HAP-1 (cell line): Measurements from ENCODE around the gene EREG.

Experiments used
- DNase-seq, 2 experiments: peaks; one replicate each; pipeline ENCODE4 v3.0.0-alpha.2; 2016 to 2020; ENCODE audit warnings: low spot score in 2 of 2
- H3K27me3 ChIP-seq: fragments of 250-450 bp; sonication (Bioruptor Pico); 2 replicates; pipeline ENCODE4 v1.5.1; 2020; ENCODE audit warnings: low read depth, mild to moderate bottlenecking, moderate library complexity
- H3K36me3 ChIP-seq: fragments of 250-450 bp; sonication (Bioruptor Pico); replicated peaks from 2 replicates; pipeline ENCODE4 v1.5.1; 2020; ENCODE audit warnings: mild to moderate bottlenecking
- H3K4me1 ChIP-seq: fragments of 250-450 bp; sonication (Bioruptor Pico); 2 replicates; pipeline ENCODE4 v1.5.1; 2020; ENCODE audit warnings: mild to moderate bottlenecking
- H3K4me3 ChIP-seq: fragments of 250-450 bp; sonication (Bioruptor Pico); 2 replicates; pipeline ENCODE4 v1.5.1; 2020; ENCODE audit warnings: mild to moderate bottlenecking, moderate library complexity
- H3K9me3 ChIP-seq: fragments of 250-450 bp; sonication (Bioruptor Pico); 2 replicates; pipeline ENCODE4 v1.5.1; 2020; ENCODE audit warnings: mild to moderate bottlenecking, moderate library complexity
- in situ Hi-C: fragments of 300-500 bp; cut with MboI; formaldehyde crosslinking; loops from 3 replicates; pipeline ENCODE4 v1.14.3; 2020; ENCODE audit warnings: low sequenced_read_pairs, inconsistent platforms, mixed read lengths

EREG gene

GRCh38 chr4:74364652-74365491 is at the start of gene EREG:
TSS of gene EREG (plus strand) at chr4:74365145. CDS start at chr4:74365309, 164 bp downstream.
- in situ Hi-C loops, result no loop called here
- Histone ChIP-seq H3K9me3 (no peaks in the 10 kb centered on the region), H3K27me3 (peaks cover 25% of the 10 kb centered on the region), H3K4me3 (peak within 1 kb of the TSS; percentile 7; the same call in 1 of the 2 replicates), H3K4me1 (no peaks in the 10 kb centered on the region), H3K36me3 (no peaks in the 10 kb centered on the region)
- DNase-seq, result peak; percentile 12 to 36

GRCh38 chr4:74315376-74315775 is 49.6 kb upstream of the EREG start:
- DNase-seq, result no peak
- Histone ChIP-seq H3K9me3 (no peaks in the 10 kb centered on the region), H3K27me3 (peaks cover 12% of the 10 kb centered on the region), H3K36me3 (no peaks in the 10 kb centered on the region), H3K4me3 (no peak overlapping the region), H3K4me1 (no peaks in the 10 kb centered on the region)
- in situ Hi-C loops, result loop anchor here (25.0 kb wide), 1 partner anchor 347 kb away; no protein-coding TSS in a partner anchor

GRCh38 chr4:74316397-74316796 is 48.5 kb upstream of the EREG start:
- no peak for DNase-seq
- Histone ChIP-seq H3K27me3 (peaks cover 12% of the 10 kb centered on the region), H3K9me3 (no peaks in the 10 kb centered on the region), H3K4me3 (no peak overlapping the region), H3K36me3 (no peaks in the 10 kb centered on the region), H3K4me1 (no peaks in the 10 kb centered on the region)
- in situ Hi-C loops, result loop anchor here (25.0 kb wide), 1 partner anchor 346 kb away; no protein-coding TSS in a partner anchor

GRCh38 chr4:74317616-74318246 is 47.2 kb upstream of the EREG start:
- H3K27me3 ChIP-seq, result peaks cover 16% of the 10 kb centered on the region
- no peak overlapping the region for H3K4me3 ChIP-seq
- in situ Hi-C loops, result loop anchor here (25.0 kb wide), 1 partner anchor 345 kb away; no protein-coding TSS in a partner anchor
- no peaks in the 10 kb centered on the region for H3K9me3 ChIP-seq
- no peaks in the 10 kb centered on the region for H3K36me3 ChIP-seq
- no peak for DNase-seq
- H3K4me1 ChIP-seq, result no peaks in the 10 kb centered on the region

- Histone ChIP-seq H3K9me3 (no peaks in the 10 kb centered on the region), H3K4me3 (no peak overlapping the region), H3K27me3 (peaks cover 17% of the 10 kb centered on the region), H3K36me3 (no peaks in the 10 kb centered on the region), H3K4me1 (no peaks in the 10 kb centered on the region)
- in situ Hi-C loops, result loop anchor here (25.0 kb wide), 1 partner anchor 344 kb away; no protein-coding TSS in a partner anchor
- no peak for DNase-seq
Observed at GRCh38 chr4:74318276-74318675, 46.7 kb upstream of the EREG start.

- Histone ChIP-seq H3K36me3 (no peaks in the 10 kb centered on the region), H3K9me3 (no peaks in the 10 kb centered on the region), H3K4me3 (no peak overlapping the region), H3K4me1 (no peaks in the 10 kb centered on the region), H3K27me3 (peaks cover 17% of the 10 kb centered on the region)
- DNase-seq, result no peak
- in situ Hi-C loops, result loop anchor here (25.0 kb wide), 1 partner anchor 343 kb away; no protein-coding TSS in a partner anchor
Observed at GRCh38 chr4:74319470-74319869, 45.5 kb upstream of the EREG start.

GRCh38 chr4:74320559-74321118 is 44.3 kb upstream of the EREG start:
- peaks cover 22% of the 10 kb centered on the region for H3K27me3 ChIP-seq
- H3K9me3 ChIP-seq, result no peaks in the 10 kb centered on the region
- H3K4me3 ChIP-seq, result no peak overlapping the region
- no peaks in the 10 kb centered on the region for H3K36me3 ChIP-seq
- DNase-seq, result peak; percentile 12 to 41
- no peaks in the 10 kb centered on the region for H3K4me1 ChIP-seq
- in situ Hi-C loops, result loop anchor here (25.0 kb wide), 1 partner anchor 342 kb away; no protein-coding TSS in a partner anchor

- no peak for DNase-seq
- Histone ChIP-seq H3K9me3 (no peaks in the 10 kb centered on the region), H3K36me3 (no peaks in the 10 kb centered on the region), H3K4me1 (no peaks in the 10 kb centered on the region), H3K27me3 (peaks cover 23% of the 10 kb centered on the region), H3K4me3 (no peak overlapping the region)
- in situ Hi-C loops, result loop anchor here (25.0 kb wide), 1 partner anchor 340 kb away; no protein-coding TSS in a partner anchor
Observed at GRCh38 chr4:74322301-74322700, 42.6 kb upstream of the EREG start.

GRCh38 chr4:74323663-74324062 is 41.3 kb upstream of the EREG start:
- Histone ChIP-seq H3K4me1 (no peaks in the 10 kb centered on the region), H3K4me3 (no peak overlapping the region), H3K9me3 (no peaks in the 10 kb centered on the region), H3K36me3 (no peaks in the 10 kb centered on the region), H3K27me3 (peaks cover 21% of the 10 kb centered on the region)
- DNase-seq, result no peak
- in situ Hi-C loops, result loop anchor here (25.0 kb wide), 1 partner anchor 339 kb away; no protein-coding TSS in a partner anchor

GRCh38 chr4:74324262-74324661 is 40.7 kb upstream of the EREG start:
- Histone ChIP-seq H3K4me3 (no peak overlapping the region), H3K36me3 (no peaks in the 10 kb centered on the region), H3K27me3 (peaks cover 21% of the 10 kb centered on the region), H3K4me1 (no peaks in the 10 kb centered on the region), H3K9me3 (no peaks in the 10 kb centered on the region)
- in situ Hi-C loops, result loop anchor here (25.0 kb wide), 1 partner anchor 338 kb away; no protein-coding TSS in a partner anchor
- DNase-seq, result no peak

GRCh38 chr4:74325886-74326285 is 39.1 kb upstream of the EREG start:
- Histone ChIP-seq H3K27me3 (peaks cover 20% of the 10 kb centered on the region), H3K4me1 (no peaks in the 10 kb centered on the region), H3K9me3 (no peaks in the 10 kb centered on the region), H3K36me3 (no peaks in the 10 kb centered on the region), H3K4me3 (no peak overlapping the region)
- no peak for DNase-seq
- in situ Hi-C loops, result no loop called here

GRCh38 chr4:74327762-74328161 is 37.2 kb upstream of the EREG start:
- H3K4me3 ChIP-seq, result no peak overlapping the region
- H3K36me3 ChIP-seq, result no peaks in the 10 kb centered on the region
- DNase-seq, result no peak
- no peaks in the 10 kb centered on the region for H3K4me1 ChIP-seq
- H3K27me3 ChIP-seq, result peaks cover 11% of the 10 kb centered on the region
- in situ Hi-C loops, result no loop called here
- H3K9me3 ChIP-seq, result no peaks in the 10 kb centered on the region

- no peak overlapping the region for H3K4me3 ChIP-seq
- in situ Hi-C loops, result no loop called here
- no peaks in the 10 kb centered on the region for H3K4me1 ChIP-seq
- H3K27me3 ChIP-seq, result peaks cover 11% of the 10 kb centered on the region
- no peaks in the 10 kb centered on the region for H3K36me3 ChIP-seq
- no peak for DNase-seq
- H3K9me3 ChIP-seq, result no peaks in the 10 kb centered on the region
Observed at GRCh38 chr4:74328501-74328900, 36.4 kb upstream of the EREG start.
